PFSK-1 (cell line): ENCODE data around the gene FAM216A.

ENCODE experiments used
- FOXP2 ChIP-seq: optimal IDR thresholded peaks from 2 replicates; pipeline ENCODE3; 2011; ENCODE audit warnings: borderline replicate concordance, control low read depth, inconsistent platforms; ENCODE audit not compliant: insufficient read depth; ENCODE audit errors: extremely low read length, extremely low read depth
- POLR2AphosphoS5 ChIP-seq: IDR thresholded peaks from 2 replicates; pipeline ENCODE4 v1.6.1; 2012; ENCODE audit warnings: low read depth, mild to moderate bottlenecking, control low read depth, low read length, moderate library complexity
- REST ChIP-seq, 2 experiments: IDR thresholded peaks; 2 replicates each; pipeline versions ENCODE4 v1.6.1 to v1.8.0; 2011 to 2012; ENCODE audit warnings: low read depth in 2 of 2, low read length in 2 of 2, control low read depth in 1 of 2, inconsistent platforms in 1 of 2, mild to moderate bottlenecking in 1 of 2, moderate library complexity in 1 of 2; ENCODE audit not compliant: insufficient read depth in 1 of 2
- SIN3A ChIP-seq: IDR thresholded peaks from 2 replicates; pipeline ENCODE4 v1.6.1; 2012; ENCODE audit warnings: mild to moderate bottlenecking, low read length, moderate library complexity, borderline replicate concordance; ENCODE audit not compliant: insufficient read depth
- TAF1 ChIP-seq: IDR thresholded peaks from 2 replicates; pipeline ENCODE4 v1.6.1; 2012; ENCODE audit warnings: low read length, control low read depth, borderline replicate concordance; ENCODE audit not compliant: insufficient read depth

Gene FAM216A

GRCh38 chr12:110501752-110502738, 33.4 kb downstream of the FAM216A start, which contains the start of the genes RAD9B and VPS29:
Gene RAD9B, plus strand, starts transcription at chr12:110502331. Its CDS starts 7 bp downstream, at chr12:110502338.
Gene VPS29, minus strand, starts transcription at chr12:110502111. Its CDS starts 60 bp downstream, at chr12:110502051.
- TF ChIP-seq TAF1, result peak; percentile 76; the same call in 1 of the 2 replicates
- peak; percentile 38 for TF ChIP-seq FOXP2
- peak; percentile 78 for TF ChIP-seq POLR2AphosphoS5
- TF ChIP-seq SIN3A, result no peak
- no peak for TF ChIP-seq REST (IDR thresholded peaks at IDR 0.05; ENCODE audit: insufficient read depth in 1 of 2, low read depth in 2 of 2, low read length in 2 of 2)

- TF ChIP-seq FOXP2 (no peak), TAF1 (no peak), REST (IDR thresholded peaks at IDR 0.05; ENCODE audit: insufficient read depth in 1 of 2, low read depth in 2 of 2, low read length in 2 of 2) (no peak), POLR2AphosphoS5 (no peak), SIN3A (no peak)
These were observed 34.8 kb downstream of the FAM216A start for GRCh38 chr12:110503432-110503831.

GRCh38 chr12:110505332-110505731, 36.7 kb downstream of the FAM216A start:
- TF ChIP-seq FOXP2 (no peak), REST (IDR thresholded peaks at IDR 0.05; ENCODE audit: insufficient read depth in 1 of 2, low read depth in 2 of 2, low read length in 2 of 2) (no peak), SIN3A (no peak), TAF1 (no peak), POLR2AphosphoS5 (no peak)

- TF ChIP-seq POLR2AphosphoS5 (no peak), TAF1 (no peak), SIN3A (no peak), FOXP2 (no peak), REST (IDR thresholded peaks at IDR 0.05; ENCODE audit: insufficient read depth in 1 of 2, low read depth in 2 of 2, low read length in 2 of 2) (no peak)
These were observed 39.5 kb downstream of the FAM216A start for GRCh38 chr12:110508071-110508586.
